GM12878 (cell line): ENCODE data around the gene CABP7. TPM values are rescaled to one million over a fixed set of nuclear protein-coding genes. Genes with fewer than 3 reads are reported as not detected.

Experiments used
- ATAC-seq: fragments of 200-7000 bp; cut with Tn5 transposase; 3 replicates; pipeline ENCODE4 v1.9.1; 2020; ENCODE audit warnings: mild to moderate bottlenecking, moderate library complexity
- BruUV-seq: library from RNA; stranded (reverse); fragments of 400-500 nt; replicated peaks from 2 replicates; lab custom pipeline; 2021; lab: Mats Ljungman, UMichigan
- CTCF ChIA-PET: fragments of 300-600 bp; sonication (Branson Sonifier 250); formaldehyde crosslinking; extraction: SDS; loops from one replicate; lab custom pipeline; 2021; ENCODE audit warnings: inconsistent platforms; lab: Yijun Ruan, JAX
- POLR2A ChIA-PET: fragments of 350-600 bp; formaldehyde crosslinking; extraction: SDS; loops from one replicate; lab custom pipeline; 2021; ENCODE audit warnings: inconsistent platforms; lab: Charles Lee
- RAD21 ChIA-PET: fragments of 300-600 bp; sonication (Branson Sonifier 250); formaldehyde crosslinking; loops from one replicate; lab custom pipeline; 2023; ENCODE audit warnings: antibody characterized with exemption; ENCODE audit not compliant: unreplicated experiment; lab: Charles Lee
- SMC1A ChIA-PET: fragments of 300-600 bp; sonication (Branson Sonifier 250); formaldehyde crosslinking; loops from one replicate; lab custom pipeline; 2023; ENCODE audit not compliant: unreplicated experiment, uncharacterized antibody; lab: Charles Lee
- DNase-seq: peaks from one replicate; pipeline ENCODE4 v3.0.0-alpha.2; 2011; ENCODE audit warnings: low read depth, low spot score
- FAIRE-seq: peaks from 3 replicates; lab custom pipeline; 2011; peaks lifted over from hg19 to GRCh38; lab: Jason Lieb, UNC
- H2AFZ ChIP-seq: 2 replicates; pipeline ENCODE4 v1.6.0; 2011; ENCODE audit warnings: low read depth, low read length, control low read depth; ENCODE audit not compliant: control insufficient read depth
- H3K27ac ChIP-seq: 2 replicates; pipeline ENCODE4 v1.5.1; 2011; ENCODE audit warnings: control low read depth; ENCODE audit not compliant: control insufficient read depth, insufficient read depth
- H3K27me3 ChIP-seq, 2 experiments: replicated peaks in 1 of 2; 2 replicates each; pipeline versions ENCODE4 v1.6.0 to v1.6.1; 2011; ENCODE audit warnings: low read length in 1 of 2; ENCODE audit not compliant: control insufficient read depth in 2 of 2, insufficient read depth in 2 of 2
- H3K36me3 ChIP-seq, 2 experiments: 2 replicates each; pipeline ENCODE4 v1.5.1; 2011; ENCODE audit warnings: low read length in 1 of 2; ENCODE audit not compliant: control insufficient read depth in 2 of 2, insufficient read depth in 2 of 2
- H3K4me1 ChIP-seq: 2 replicates; pipeline ENCODE4 v1.6.1; 2011; ENCODE audit warnings: mild to moderate bottlenecking, low read length, moderate library complexity, mixed read lengths; ENCODE audit not compliant: control insufficient read depth, insufficient read depth
- H3K4me2 ChIP-seq: 2 replicates; pipeline ENCODE4 v1.6.0; 2011; ENCODE audit warnings: control low read depth; ENCODE audit not compliant: control insufficient read depth, insufficient read depth
- H3K4me3 ChIP-seq: fragments of 200-600 bp; sonication (generic); 2 replicates; pipeline ENCODE4 v1.5.1; 2016
- H3K79me2 ChIP-seq: 2 replicates; pipeline ENCODE4 v1.6.0; 2011; ENCODE audit warnings: low read length; ENCODE audit not compliant: control insufficient read depth, insufficient read depth
- H3K9ac ChIP-seq: 2 replicates; pipeline ENCODE4 v1.8.0; 2011; ENCODE audit warnings: low read length, control low read depth, mixed read lengths; ENCODE audit not compliant: control insufficient read depth, insufficient read depth
- H3K9me3 ChIP-seq: replicated peaks from 3 replicates; pipeline ENCODE4 v1.5.1; 2011; ENCODE audit warnings: mild to moderate bottlenecking, low read length; ENCODE audit not compliant: control insufficient read depth, insufficient read depth
- H4K20me1 ChIP-seq: 2 replicates; pipeline ENCODE4 v1.6.0; 2011; ENCODE audit not compliant: control insufficient read depth, insufficient read depth
- BCL11A ChIP-seq: IDR thresholded peaks from 2 replicates; pipeline ENCODE4 v1.6.1; 2011; ENCODE audit warnings: low read depth, low read length
- CBFB ChIP-seq: IDR thresholded peaks from 2 replicates; pipeline ENCODE4 v1.6.1; 2016; ENCODE audit warnings: antibody characterized with exemption, low read depth
- IKZF1 ChIP-seq: fragments of 450-650 bp; conservative IDR thresholded peaks from 2 replicates; pipeline ENCODE4 v1.6.1; 2017; ENCODE audit warnings: antibody characterized with exemption, mild to moderate bottlenecking
- MTA3 ChIP-seq: IDR thresholded peaks from 2 replicates; pipeline ENCODE4 v1.6.1; 2012; ENCODE audit warnings: low read length, inconsistent platforms, borderline replicate concordance
- MYC ChIP-seq: IDR thresholded peaks from 2 replicates; pipeline ENCODE4 v1.6.1; 2011; ENCODE audit warnings: mild to moderate bottlenecking, low read length, moderate library complexity, inconsistent platforms; ENCODE audit not compliant: insufficient read depth, insufficient replicate concordance, insufficient read length, severe bottlenecking
- RBBP5 ChIP-seq: fragments of 200-600 bp; sonication (generic); conservative IDR thresholded peaks from 2 replicates; pipeline ENCODE4 v1.6.1; 2016
- SRF ChIP-seq, 2 experiments: IDR thresholded peaks; 2 replicates each; pipeline ENCODE4 v1.6.1; 2011; ENCODE audit warnings: low read depth in 2 of 2, low read length in 2 of 2, mild to moderate bottlenecking in 1 of 2, moderate library complexity in 1 of 2
- STAT3 ChIP-seq: IDR thresholded peaks from 2 replicates; pipeline ENCODE4 v1.6.1; 2011; ENCODE audit warnings: low read depth, low read length, improper control_type of control experiment
- ZNF217 ChIP-seq: fragments of 450-650 bp; IDR thresholded peaks from 2 replicates; pipeline ENCODE4 v1.6.1; 2017; ENCODE audit warnings: antibody characterized with exemption, mild to moderate bottlenecking
- ZNF274 ChIP-seq: IDR thresholded peaks from one replicate; pipeline ENCODE4 v1.8.0; 2011; ENCODE audit not compliant: insufficient read length, insufficient read depth
- ZNF592 ChIP-seq: fragments of 450-650 bp; IDR thresholded peaks from 2 replicates; pipeline ENCODE4 v1.6.1; 2017; ENCODE audit warnings: mild to moderate bottlenecking, moderate library complexity
- WGBS: methylation state at CpG from one replicate; pipeline ENCODE4 v1.1.6; 2016; ENCODE audit warnings: low lambda C conversion rate; ENCODE audit not compliant: insufficient replicate concordance, insufficient coverage; ENCODE audit errors: missing lambda C conversion rate; 5-methylcytosine and 5-hydroxymethylcytosine counted together
- in situ Hi-C: fragments of 300-500 bp; cut with MboI; formaldehyde crosslinking; loops from 9 replicates; pipeline ENCODE4 v1.14.3; 2018; ENCODE audit warnings: mixed read lengths
- intact Hi-C: fragments of 100-400 bp; cut with micrococcal nuclease; formaldehyde crosslinking; loops from one replicate; pipeline ENCODE4 v1.14.2; 2022; ENCODE audit not compliant: unreplicated experiment
- polyA plus RNA-seq, 11 experiments: library from polyadenylated mRNA; depleted of rRNA in 4 of 11; unstranded in 6 of 11; stranded (reverse) in 5 of 11; fragments of >200 nt; fragmentation: Nextera tagmentation in 4 of 11; fragmentation: Illumina TruSeq in 1 of 11; extraction: Ambion mirVana in 4 of 11; extraction: Trizol in 1 of 11; gene quantifications; 1 replicate in 1 of 11; 2 replicates in 10 of 11; pipeline versions ENCODE4 v1.2.1 to v1.2.3, GENCODE V29; 2011 to 2016; ENCODE audit warnings: inconsistent platforms in 2 of 11, missing spikeins in 2 of 11, low read depth in 1 of 11
- total RNA-seq, 4 experiments: library from RNA; depleted of rRNA in 3 of 4; stranded (reverse); fragments of >200 nt in 3 of 4; fragmentation: Illumina TruSeq in 1 of 4; extraction: Trizol in 1 of 4; gene quantifications; 2 replicates each; pipeline versions ENCODE4 v1.2.1 to v1.2.3, GENCODE V29; 2013 to 2021

Gene CABP7
- total and polyA plus RNA-seq, 10 of the 15 experiments (the other 5 are each of a cell fraction or from before 2014, with no cell fraction given), result 0.02 to 0.18 (median 0.05) TPM; not detected in 5

DNA sequence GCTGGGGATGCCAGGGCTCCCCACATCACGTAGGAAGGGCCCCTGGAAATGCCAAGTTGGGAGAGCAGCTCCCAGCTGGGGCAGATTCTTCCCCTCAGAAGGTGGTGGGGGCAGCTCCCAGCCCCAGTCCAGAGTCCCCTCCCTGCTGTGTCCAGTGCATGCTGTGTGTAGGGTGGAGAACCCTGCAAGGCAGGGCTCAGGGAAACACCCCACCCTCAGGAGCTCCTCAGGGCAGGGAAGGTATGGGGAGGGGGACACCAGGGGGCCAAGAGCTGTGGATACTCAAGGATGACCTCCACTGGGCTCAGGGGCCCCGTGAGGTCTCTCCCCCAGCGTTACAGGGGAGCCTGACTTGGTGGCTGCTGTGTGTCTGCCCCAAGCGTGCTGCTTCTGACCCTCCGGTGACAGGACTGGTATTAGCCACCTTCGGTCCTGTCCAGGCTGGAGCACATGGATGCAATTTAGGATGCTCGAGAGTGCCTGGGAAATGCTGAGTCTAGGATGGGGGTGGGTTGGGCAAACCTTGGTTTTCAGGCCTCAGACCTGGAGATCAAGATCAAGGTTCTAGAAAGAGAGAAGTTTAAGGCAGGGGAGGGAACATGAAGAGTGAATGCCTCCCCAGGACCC, 16.1 kb upstream of the CABP7 start:
- H3K79me2 ChIP-seq, result no peaks in the 10 kb centered on the region
- H3K9ac ChIP-seq, result no peak overlapping the region
- SMC1A ChIA-PET, result no interaction called here
- intact Hi-C loops, result no loop called here
- H3K9me3 ChIP-seq, result no peaks in the 10 kb centered on the region
- H3K36me3 ChIP-seq, result no peaks in the 10 kb centered on the region
- H3K4me2 ChIP-seq, result no peak overlapping the region
- WGBS, result 45% methylated on average over 7 of the region's 7 CpGs
- POLR2A ChIA-PET, result no interaction called here
- TF ChIP-seq RBBP5 (no peak), STAT3 (no peak), ZNF592 (no peak), MTA3 (no peak), ZNF274 (no peak), BCL11A (no peak), CBFB (no peak), IKZF1 (no peak), MYC (no peak), ZNF217 (no peak), SRF (IDR thresholded peaks at IDR 0.05; ENCODE audit: low read depth in 2 of 2, low read length in 2 of 2) (no peak)
- CTCF ChIA-PET, result no interaction called here
- H3K4me1 ChIP-seq, result 0 out of 2 replicates have a peak, but pooled peaks cover 3% of the 10 kb centered on the region
- FAIRE-seq (no peak), ATAC-seq (no peak), DNase-seq (no peak)
- BruUV-seq, result no TSS peak
- no peaks in the 10 kb centered on the region for H3K27me3 ChIP-seq
- H2AFZ ChIP-seq, result no peak overlapping the region
- RAD21 ChIA-PET, result no interaction called here
- no peak overlapping the region for H3K4me3 ChIP-seq
- H4K20me1 ChIP-seq, result no peaks in the 10 kb centered on the region
- in situ Hi-C loops, result no loop called here
- no peak overlapping the region for H3K27ac ChIP-seq
